Gastroesophageal sphincter (tissue), 3 donors: ENCODE results near the gene USP46.

Source experiments
- CTCF ChIP-seq, 4 experiments: fragments of 200-600 bp in 2 of 4; fragments of 450-650 bp in 2 of 4; sonication (generic) in 1 of 4; IDR thresholded peaks; one replicate each; pipeline ENCODE4 v1.5.1; 2017 to 2019; ENCODE audit warnings: antibody characterized with exemption in 4 of 4, mild to moderate bottlenecking in 2 of 4, moderate library complexity in 2 of 4
- POLR2A ChIP-seq, 2 donors: fragments of 450-650 bp; IDR thresholded peaks; one replicate each; pipeline ENCODE4 v1.6.1; 2017; ENCODE audit warnings: antibody characterized with exemption in 2 of 2, mild to moderate bottlenecking in 2 of 2, moderate library complexity in 1 of 2

DNA sequence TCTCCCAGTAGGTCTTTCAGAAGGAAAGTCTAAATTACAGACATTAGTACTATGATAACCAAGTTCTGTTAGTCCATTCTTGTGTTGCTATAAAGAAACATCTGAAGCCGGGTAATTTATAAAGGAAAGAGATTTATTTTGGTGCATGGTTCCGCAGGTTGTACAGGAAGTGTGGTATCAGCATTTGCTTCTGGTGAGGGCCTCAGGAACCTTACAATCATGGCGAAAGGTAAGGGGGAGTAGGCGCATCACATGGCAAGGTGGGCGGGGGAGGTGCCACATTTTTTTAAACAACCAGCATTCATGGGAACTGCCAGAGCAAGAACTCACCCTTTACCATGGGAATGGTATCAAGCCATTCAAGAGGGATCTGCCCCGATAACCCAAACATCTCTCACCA is 26.2 kb upstream of the USP46 start:
- TF ChIP-seq POLR2A (IDR thresholded peaks at IDR 0.05), result no peak
- TF ChIP-seq CTCF (IDR thresholded peaks at IDR 0.05), result no peak
